ENCODE results near the gene DCTN4. TPM values are rescaled to one million over a fixed set of nuclear protein-coding genes. Genes with fewer than 3 reads are reported as not detected.
A peak's percentile ranks its signal among the peaks of the same experiment; 100 is the strongest.

Gene DCTN4
- total RNA-seq, 4 donors from 2014 or later, result 66.6 to 92.6 (median 72.8) TPM

DNA sequence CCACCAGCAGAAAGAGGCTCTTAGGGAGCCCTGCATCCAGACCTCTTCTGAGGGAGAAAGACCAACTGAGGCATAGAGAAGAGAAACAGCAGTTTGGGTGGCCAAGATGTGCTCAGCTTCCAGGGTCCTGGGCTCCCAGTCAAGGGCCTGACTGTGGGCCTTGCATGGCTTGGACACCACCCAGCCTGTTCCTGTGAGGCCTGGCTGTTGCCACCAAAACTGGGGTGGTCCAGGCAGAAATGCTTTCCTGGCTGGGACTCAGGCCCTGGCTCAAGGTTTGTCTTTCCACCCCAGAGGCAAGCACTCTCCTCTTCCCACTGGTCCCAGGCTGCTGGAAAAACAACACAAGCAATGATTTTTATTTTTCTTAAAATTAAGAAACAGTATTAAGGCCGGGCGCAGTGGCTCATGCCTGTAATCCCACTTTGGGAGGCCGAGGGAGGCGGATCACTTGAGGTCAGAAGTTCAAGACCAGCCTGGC is 84.4 kb downstream of the DCTN4 start:
- no peak overlapping the region for H3K4me3 ChIP-seq
- peak overlapping the region; percentile 82 to 97 (median 92) for H3K27ac ChIP-seq
- TF ChIP-seq, protein P1, sequence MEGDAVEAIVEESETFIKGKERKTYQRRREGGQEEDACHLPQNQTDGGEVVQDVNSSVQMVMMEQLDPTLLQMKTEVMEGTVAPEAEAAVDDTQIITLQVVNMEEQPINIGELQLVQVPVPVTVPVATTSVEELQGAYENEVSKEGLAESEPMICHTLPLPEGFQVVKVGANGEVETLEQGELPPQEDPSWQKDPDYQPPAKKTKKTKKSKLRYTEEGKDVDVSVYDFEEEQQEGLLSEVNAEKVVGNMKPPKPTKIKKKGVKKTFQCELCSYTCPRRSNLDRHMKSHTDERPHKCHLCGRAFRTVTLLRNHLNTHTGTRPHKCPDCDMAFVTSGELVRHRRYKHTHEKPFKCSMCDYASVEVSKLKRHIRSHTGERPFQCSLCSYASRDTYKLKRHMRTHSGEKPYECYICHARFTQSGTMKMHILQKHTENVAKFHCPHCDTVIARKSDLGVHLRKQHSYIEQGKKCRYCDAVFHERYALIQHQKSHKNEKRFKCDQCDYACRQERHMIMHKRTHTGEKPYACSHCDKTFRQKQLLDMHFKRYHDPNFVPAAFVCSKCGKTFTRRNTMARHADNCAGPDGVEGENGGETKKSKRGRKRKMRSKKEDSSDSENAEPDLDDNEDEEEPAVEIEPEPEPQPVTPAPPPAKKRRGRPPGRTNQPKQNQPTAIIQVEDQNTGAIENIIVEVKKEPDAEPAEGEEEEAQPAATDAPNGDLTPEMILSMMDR (IDR thresholded peaks at IDR 0.05 in 4 of 5, conservative IDR thresholded peaks at IDR 0.05 in 1 of 5), result peak in 3 of 5 experiments; percentile 29 to 38 (median 29)
- no peak for TF ChIP-seq POLR2A (IDR thresholded peaks at IDR 0.05)
- no peak for DNase-seq
- H3K9me3 ChIP-seq, result no peaks in the 10 kb centered on the region
- no peaks in the 10 kb centered on the region for H3K27me3 ChIP-seq
- peaks cover 0 to 5% of the 10 kb centered on the region in 2 donors for H3K36me3 ChIP-seq
- ATAC-seq, result no peak
- intact Hi-C loops (cut with DNase I; ENCODE audit: low total_unique reads), result loop anchor here (1.0 to 10.0 kb wide), 2 partner anchors 27 to 230 kb away; partner anchors contain the start of genes RBM22 and RPS14
- peaks cover 42 to 50% of the 10 kb centered on the region in 2 donors for H3K4me1 ChIP-seq
- in situ Hi-C loops (cut with MboI; ENCODE audit: low sequenced_read_pairs in 4 of 4), result no loop called here

GRCh38 chr5:150672884-150673275 is 85.9 kb downstream of the DCTN4 start:
- peaks cover 48 to 63% of the 10 kb centered on the region in 2 donors for H3K4me1 ChIP-seq
- DNase-seq (no peak), ATAC-seq (no peak)
- no peaks in the 10 kb centered on the region for H3K27me3 ChIP-seq
- no peaks in the 10 kb centered on the region for H3K9me3 ChIP-seq
- TF ChIP-seq POLR2A (IDR thresholded peaks at IDR 0.05), result no peak
- TF ChIP-seq, protein P1 (IDR thresholded peaks at IDR 0.05 in 4 of 5, conservative IDR thresholded peaks at IDR 0.05 in 1 of 5), result no peak
- H3K4me3 ChIP-seq, result peak overlapping the region; percentile 52 to 56 (median 56)
- H3K27ac ChIP-seq, result peak overlapping the region; percentile 82 to 97 (median 92)
- no peaks in the 10 kb centered on the region for H3K36me3 ChIP-seq
- intact Hi-C loops (cut with DNase I; ENCODE audit: low total_unique reads) (loop anchor here (10.0 kb wide), 1 partner anchor 228 kb away; the partner anchor contains the start of gene RPS14), in situ Hi-C loops (cut with MboI; ENCODE audit: low sequenced_read_pairs in 4 of 4) (no loop called here)

DNA sequence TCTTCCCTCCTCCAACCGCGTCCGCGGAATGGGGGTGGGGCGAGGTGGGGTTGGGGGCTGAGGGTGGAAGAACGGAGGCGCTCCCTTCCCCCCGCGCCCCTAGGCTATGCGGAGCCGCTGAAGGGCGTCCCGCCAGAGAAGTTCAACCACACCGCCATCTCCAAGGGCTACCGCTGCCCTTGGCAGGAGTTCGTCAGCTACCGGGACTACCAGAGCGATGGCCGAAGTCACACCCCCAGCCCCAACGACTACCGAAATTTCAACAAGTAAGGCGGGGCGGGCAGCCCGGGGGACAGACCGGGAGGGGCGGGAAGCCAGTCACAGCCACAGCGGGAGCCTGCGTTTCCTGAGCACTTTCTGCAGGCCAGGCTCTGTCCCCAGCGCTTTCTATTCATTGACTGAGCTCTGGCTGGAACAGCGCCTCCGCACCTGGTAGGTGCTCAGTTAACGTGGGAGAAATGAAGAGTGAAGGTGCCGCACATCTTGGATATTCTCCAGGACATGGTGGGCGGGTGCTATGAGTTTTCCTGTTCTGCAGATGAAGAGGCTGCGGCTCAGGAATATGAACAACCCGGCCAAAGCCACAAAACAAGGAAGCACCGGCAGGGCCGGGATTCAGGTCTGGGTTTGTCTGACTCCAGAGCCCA is 86.5 kb downstream of the DCTN4 start:
- peak in 1 of 2 donors; percentile 49 for DNase-seq
- peak in 1 of 2 donors; percentile 15 for ATAC-seq
- H3K9me3 ChIP-seq, result no peaks in the 10 kb centered on the region
- intact Hi-C loops (cut with DNase I; ENCODE audit: low total_unique reads) (loop anchor here (10.0 kb wide), 1 partner anchor 228 kb away; the partner anchor contains the start of gene RPS14), in situ Hi-C loops (cut with MboI; ENCODE audit: low sequenced_read_pairs in 4 of 4) (no loop called here)
- TF ChIP-seq POLR2A (IDR thresholded peaks at IDR 0.05), result no peak
- TF ChIP-seq, protein P1 (IDR thresholded peaks at IDR 0.05 in 4 of 5, conservative IDR thresholded peaks at IDR 0.05 in 1 of 5), result no peak
- no peaks in the 10 kb centered on the region for H3K36me3 ChIP-seq
- no peaks in the 10 kb centered on the region for H3K27me3 ChIP-seq
- peaks cover 51 to 66% of the 10 kb centered on the region in 2 donors for H3K4me1 ChIP-seq
- peak overlapping the region; percentile 82 to 97 (median 92) for H3K27ac ChIP-seq
- H3K4me3 ChIP-seq, result peak overlapping the region; percentile 52 to 56 (median 56)

DNA sequence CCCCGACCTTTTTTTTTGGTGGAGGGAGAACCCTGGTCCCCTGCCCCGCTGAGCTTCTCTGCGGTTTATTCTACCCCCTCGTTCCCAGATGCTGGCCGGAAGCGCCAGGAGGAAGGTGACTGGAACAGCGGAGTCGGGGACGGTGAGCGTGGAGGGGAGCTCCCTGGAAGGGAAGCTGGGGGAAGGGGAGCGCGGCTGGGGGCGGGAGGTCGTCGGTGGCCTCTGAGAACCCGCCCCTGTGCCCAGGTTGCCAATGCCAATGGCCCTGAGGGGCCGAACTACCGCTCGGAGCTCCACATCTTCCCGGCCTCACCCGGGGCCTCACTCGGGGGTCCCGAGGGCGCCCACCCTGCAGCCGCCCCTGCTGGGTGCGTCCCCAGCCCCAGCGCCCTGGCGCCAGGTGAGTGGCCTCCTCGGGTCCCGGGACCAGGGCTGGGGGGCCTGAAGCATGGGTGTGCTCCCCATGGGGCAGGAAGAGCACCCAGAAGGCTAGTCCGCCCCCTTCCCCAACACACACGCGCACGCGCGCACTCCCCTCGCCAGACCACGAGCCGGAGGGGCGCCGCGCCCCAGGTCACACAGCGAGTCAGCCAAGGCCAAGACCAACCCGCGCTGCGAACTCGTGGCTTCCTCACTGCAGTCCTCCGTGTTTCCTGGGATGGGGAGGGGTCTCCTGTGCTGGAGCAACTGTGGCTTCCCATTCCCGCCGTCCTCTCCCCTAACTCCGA is 87.1 kb downstream of the DCTN4 start:
- no peak for ATAC-seq
- Histone ChIP-seq H3K4me3 (peak overlapping the region; percentile 52 to 56 (median 56)), H3K27me3 (no peaks in the 10 kb centered on the region), H3K27ac (peak overlapping the region; percentile 82 to 97 (median 92)), H3K36me3 (no peaks in the 10 kb centered on the region), H3K4me1 (peaks cover 51 to 73% of the 10 kb centered on the region in 2 donors), H3K9me3 (no peaks in the 10 kb centered on the region)
- DNase-seq, result peak in 1 of 2 donors; percentile 31
- in situ Hi-C loops (cut with MboI; ENCODE audit: low sequenced_read_pairs in 4 of 4) (no loop called here), intact Hi-C loops (cut with DNase I; ENCODE audit: low total_unique reads) (loop anchor here (10.0 kb wide), 1 partner anchor 227 kb away; the partner anchor contains the start of gene RPS14)
- TF ChIP-seq, protein P1 (IDR thresholded peaks at IDR 0.05 in 4 of 5, conservative IDR thresholded peaks at IDR 0.05 in 1 of 5), result no peak
- no peak for TF ChIP-seq POLR2A (IDR thresholded peaks at IDR 0.05)

Data from gastrocnemius medialis (tissue), 4 donors.